GM10847 (cell line): ENCODE results near the gene C19orf12.

ENCODE experiments used
- POLR2A ChIP-seq: IDR thresholded peaks from 2 replicates; pipeline ENCODE4 v1.6.1; 2011; ENCODE audit not compliant: insufficient read length; ENCODE audit errors: extremely low read depth

Gene C19orf12

GRCh38 chr19:29690842-29691241 lies 24.2 kb downstream of the C19orf12 start:
- TF ChIP-seq POLR2A, result no peak

GRCh38 chr19:29687897-29688728 lies 26.9 kb downstream of the C19orf12 start:
- no peak for TF ChIP-seq POLR2A

DNA sequence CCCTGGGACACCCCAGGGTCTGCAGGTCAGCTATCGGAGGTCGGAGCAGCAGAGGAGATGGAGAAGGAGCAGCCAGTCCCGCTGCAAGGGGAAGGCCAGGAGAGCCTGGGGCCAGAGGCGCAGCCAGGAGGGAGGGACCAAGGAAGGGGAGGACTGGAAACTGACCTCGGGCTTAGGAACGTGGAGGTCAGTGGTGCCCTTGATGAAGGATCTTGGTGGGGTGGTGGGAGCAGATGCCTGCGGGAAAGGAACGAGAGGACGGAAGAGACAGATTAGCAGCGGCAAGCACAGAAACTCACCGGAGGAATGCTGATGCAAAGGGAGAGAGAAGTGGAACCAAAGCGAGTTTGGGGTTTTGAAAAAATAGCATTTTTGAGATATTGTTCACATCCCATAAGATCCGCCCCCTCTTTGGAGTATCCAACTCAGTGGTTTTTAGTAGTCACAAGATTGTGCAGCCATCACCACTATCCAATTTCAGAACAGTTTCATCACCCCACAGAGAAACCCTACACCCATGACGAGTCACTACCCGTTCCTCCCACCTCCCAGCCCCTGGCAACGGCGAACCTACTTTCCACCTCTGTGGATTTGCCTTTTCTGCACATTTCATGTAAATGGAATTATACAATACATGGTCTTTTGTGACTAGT lies 27.7 kb downstream of the C19orf12 start:
- TF ChIP-seq POLR2A, result no peak

GRCh38 chr19:29686285-29686805 lies 28.7 kb downstream of the C19orf12 start:
- TF ChIP-seq POLR2A, result no peak

- TF ChIP-seq POLR2A, result no peak
Measured at GRCh38 chr19:29685326-29685725, 29.7 kb downstream of the C19orf12 start.

GRCh38 chr19:29683009-29683408 lies 32.1 kb downstream of the C19orf12 start:
- no peak for TF ChIP-seq POLR2A

GRCh38 chr19:29682236-29682895 lies 32.7 kb downstream of the C19orf12 start:
- TF ChIP-seq POLR2A, result no peak

DNA sequence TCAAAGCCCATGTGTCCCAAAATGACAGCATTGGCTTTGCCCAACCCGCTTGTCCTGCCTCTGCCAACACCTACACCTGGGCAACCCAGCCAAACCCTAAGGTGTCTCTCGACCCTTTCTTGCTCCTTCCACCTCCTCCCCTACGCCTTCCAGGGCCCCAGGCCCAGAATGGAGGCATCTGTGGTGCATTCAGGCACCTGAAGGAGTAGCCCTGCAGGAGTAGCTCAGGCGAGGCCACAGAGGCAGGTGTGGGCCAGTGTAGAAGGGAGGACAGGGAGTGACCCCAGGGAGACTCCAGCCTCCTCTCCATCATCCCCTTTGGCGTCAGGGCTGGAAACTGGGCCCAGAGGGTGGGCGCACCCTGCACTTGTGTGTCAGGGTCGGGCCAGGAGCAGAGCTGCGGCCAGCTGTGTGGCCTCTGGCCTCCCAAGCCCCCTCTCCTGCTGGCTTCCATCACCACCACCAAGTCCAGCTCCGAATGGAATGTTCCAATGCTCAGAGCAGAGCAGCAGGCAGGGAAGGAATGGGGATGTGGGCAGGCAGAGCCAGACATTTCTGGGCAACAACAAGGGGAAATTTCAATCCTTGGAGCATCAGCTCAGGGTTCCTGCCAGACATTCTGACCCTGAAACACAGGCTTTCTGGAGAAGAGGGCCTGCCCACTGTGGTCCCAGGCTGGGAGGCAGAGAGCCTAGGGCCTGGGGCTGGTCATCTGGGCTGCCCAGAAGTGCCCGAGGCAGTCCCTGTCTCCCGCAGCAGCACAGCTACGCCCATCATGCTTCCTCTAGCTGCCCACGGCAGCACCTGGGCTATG lies 33.4 kb downstream of the C19orf12 start:
- TF ChIP-seq POLR2A, result no peak

GRCh38 chr19:29680937-29681336 lies 34.1 kb downstream of the C19orf12 start:
- TF ChIP-seq POLR2A, result no peak

DNA sequence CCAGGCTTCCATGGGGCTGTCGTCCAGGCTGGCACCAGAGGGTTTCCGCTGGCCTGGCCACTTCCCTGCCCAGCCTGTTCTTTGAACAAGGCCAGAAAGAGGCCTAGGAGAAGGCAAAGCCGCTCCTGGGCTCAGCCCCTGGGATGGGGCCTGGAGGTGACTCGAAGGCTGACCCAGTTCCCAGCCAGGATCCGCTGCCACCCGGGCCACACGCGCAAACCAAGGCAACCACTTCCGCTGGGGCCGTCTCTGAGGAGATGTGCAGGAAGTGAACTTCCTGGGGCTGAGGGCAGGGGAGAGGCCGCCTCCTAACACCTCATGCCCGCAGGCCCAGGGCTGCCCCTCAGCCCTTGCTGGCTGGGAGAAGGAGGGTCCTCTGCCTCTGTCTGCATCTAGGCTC lies 34.6 kb downstream of the C19orf12 start:
- peak; percentile 20 for TF ChIP-seq POLR2A

- no peak for TF ChIP-seq POLR2A
Measured at GRCh38 chr19:29679598-29680210, 35.4 kb downstream of the C19orf12 start.

DNA sequence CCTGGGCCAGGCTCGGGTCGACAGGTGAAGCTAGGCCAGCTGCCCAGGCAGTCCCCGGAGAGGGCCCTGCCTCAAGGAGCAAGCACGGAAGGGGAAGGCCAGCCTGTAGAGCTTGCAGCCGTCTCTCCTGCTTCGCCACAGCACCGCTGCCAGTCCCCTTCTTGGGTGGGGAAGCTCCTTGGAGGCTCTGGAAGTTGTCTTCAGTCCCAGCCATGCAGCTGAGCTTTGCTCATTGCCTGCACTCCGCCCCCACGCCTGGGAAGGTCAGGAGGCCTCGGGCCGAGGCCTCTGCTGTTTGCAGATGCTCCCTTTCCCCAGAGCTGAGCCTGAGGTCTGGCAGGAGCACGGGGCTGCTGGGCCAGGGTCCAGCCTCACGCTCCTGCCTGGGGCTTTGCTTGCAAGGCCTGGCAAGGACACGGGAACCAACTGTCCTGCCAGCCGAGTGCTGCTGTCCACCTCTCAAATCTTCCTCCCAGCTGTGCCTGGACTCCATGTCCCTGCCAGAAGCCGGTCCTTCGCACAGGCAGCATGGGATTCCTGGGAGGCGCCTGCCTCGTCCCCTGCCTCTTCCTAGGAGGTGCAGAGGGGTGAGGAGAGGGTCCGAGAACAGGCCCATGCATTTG lies 36.5 kb downstream of the C19orf12 start:
- no peak for TF ChIP-seq POLR2A

DNA sequence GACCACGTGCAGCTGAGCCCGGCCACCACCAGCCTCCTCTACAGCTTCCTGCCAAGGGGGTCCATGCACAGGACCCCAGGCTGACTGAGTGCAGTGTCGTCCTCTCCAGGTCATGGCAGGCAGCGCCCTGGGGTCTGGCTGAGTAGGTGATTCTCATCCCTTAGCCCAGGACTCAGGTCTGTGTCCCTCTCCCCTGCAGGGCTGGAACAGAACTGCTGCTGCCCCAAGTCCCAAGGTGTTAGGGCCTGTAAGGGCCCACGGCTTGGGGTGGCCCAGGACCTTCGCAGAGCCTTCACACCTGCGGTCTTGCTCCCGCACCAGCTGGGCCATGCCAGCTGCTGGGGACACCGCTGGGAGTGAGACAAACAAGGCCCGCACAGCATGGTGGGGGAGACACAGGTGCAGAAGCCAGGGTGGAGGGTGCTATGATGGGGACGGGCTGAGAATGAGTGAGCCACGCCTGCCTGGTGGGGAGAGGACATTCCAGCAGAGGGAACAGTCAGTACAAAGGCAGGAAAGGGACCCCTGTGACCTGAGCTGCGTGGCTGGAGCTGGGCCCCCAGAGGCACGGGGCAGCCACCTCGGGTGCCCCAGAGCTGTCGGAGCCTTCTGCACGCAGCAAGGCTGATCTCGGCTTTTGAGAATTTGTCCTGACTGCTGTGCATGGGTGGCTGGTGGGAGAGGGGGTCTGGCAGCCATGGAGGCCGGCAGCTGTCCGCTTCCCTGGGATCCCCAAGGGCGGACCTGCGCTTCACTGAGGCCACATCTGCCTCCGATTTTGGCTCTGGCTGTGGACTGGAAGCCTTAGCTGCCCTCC lies 37.9 kb downstream of the C19orf12 start:
- TF ChIP-seq POLR2A, result no peak
